Lower leg skin (tissue), 3 donors: ENCODE results near the gene XYLT1.

Experiments
- CTCF ChIP-seq, 3 donors: fragments of 450-650 bp; IDR thresholded peaks; one replicate each; pipeline ENCODE4 v1.5.1; 2016; ENCODE audit warnings: antibody characterized with exemption in 3 of 3, mild to moderate bottlenecking in 3 of 3, moderate library complexity in 2 of 3
- POLR2A ChIP-seq, 2 donors: fragments of 450-650 bp; IDR thresholded peaks; one replicate each; pipeline ENCODE4 v1.6.1; 2016 to 2017; ENCODE audit warnings: antibody characterized with exemption in 2 of 2, mild to moderate bottlenecking in 1 of 2, moderate library complexity in 1 of 2

DNA sequence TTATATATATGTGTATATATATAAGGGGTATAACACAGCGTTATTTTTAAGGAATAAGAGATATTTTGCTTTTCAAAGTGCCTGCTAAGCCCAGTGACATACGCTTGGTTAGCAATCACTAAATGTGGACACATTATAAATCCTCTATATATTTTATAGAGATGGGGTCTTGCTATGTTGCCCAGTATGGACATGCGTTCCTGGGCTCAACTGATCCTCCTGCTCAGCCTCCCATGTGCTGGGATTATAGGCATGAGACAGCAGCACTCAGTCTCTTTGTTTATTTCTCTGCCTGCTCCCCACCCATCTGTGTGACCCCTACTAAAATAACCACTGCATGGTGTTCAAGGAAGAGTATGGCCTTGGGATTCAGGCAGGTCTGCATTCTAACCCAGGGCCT lies 63.4 kb downstream of the XYLT1 start:
- TF ChIP-seq CTCF (IDR thresholded peaks at IDR 0.05): no peak
- no peak for TF ChIP-seq POLR2A (IDR thresholded peaks at IDR 0.05)
